CD14-positive monocyte (primary cell): ENCODE measurements around the gene PKP4. TPM values are rescaled to one million over a fixed set of nuclear protein-coding genes. Genes with fewer than 3 reads are reported as not detected.
"Not testable (repeated sequence)": the region's sequence is repeated elsewhere in the genome, so short reads cannot be mapped to it uniquely, and the experiment has no call there.

Experiments
- DNase-seq, 3 donors: peaks; one replicate each; pipeline ENCODE4 v3.0.0-alpha.2; 2011 to 2022
- H2AFZ ChIP-seq: 2 replicates; pipeline ENCODE4 v1.6.0; 2012; ENCODE audit warnings: mild to moderate bottlenecking, low read depth, low read length, inconsistent platforms; ENCODE audit not compliant: insufficient read depth, poor library complexity, severe bottlenecking
- H3K27ac ChIP-seq, 2 donors: 1 replicate in 1 of 2; 2 replicates in 1 of 2; pipeline ENCODE4 v1.5.1; 2012 to 2013; ENCODE audit warnings: low read length in 2 of 2, control low read depth in 1 of 2, inconsistent platforms in 1 of 2, low read depth in 1 of 2, mild to moderate bottlenecking in 1 of 2
- H3K27me3 ChIP-seq, 2 donors: one replicate each; pipeline versions ENCODE4 v1.6.0 to v1.6.1; 2011 to 2013; ENCODE audit warnings: low read length in 2 of 2; ENCODE audit not compliant: control insufficient read depth in 2 of 2, insufficient read depth in 2 of 2
- H3K36me3 ChIP-seq, 2 donors: replicated peaks in 1 of 2; 1 replicate in 1 of 2; 2 replicates in 1 of 2; pipeline versions ENCODE4 v1.5.1 to v1.6.1; 2012 to 2013; ENCODE audit warnings: low read length in 2 of 2, control low read depth in 1 of 2, inconsistent platforms in 1 of 2, mild to moderate bottlenecking in 1 of 2; ENCODE audit not compliant: insufficient read depth in 2 of 2, control insufficient read depth in 1 of 2
- H3K4me1 ChIP-seq, 2 donors: 1 replicate in 1 of 2; 2 replicates in 1 of 2; pipeline versions ENCODE4 v1.5.1 to v1.6.1; 2012 to 2013; ENCODE audit warnings: low read length in 2 of 2, control low read depth in 1 of 2, inconsistent platforms in 1 of 2, mild to moderate bottlenecking in 1 of 2, moderate library complexity in 1 of 2; ENCODE audit not compliant: insufficient read depth in 2 of 2, control insufficient read depth in 1 of 2
- H3K4me2 ChIP-seq: replicated peaks from 2 replicates; pipeline ENCODE3; 2012; ENCODE audit warnings: low read length, moderate library complexity, mild to moderate bottlenecking; ENCODE audit not compliant: poor library complexity, severe bottlenecking; ENCODE audit errors: extremely low read depth
- H3K4me3 ChIP-seq, 3 experiments: fragments of 200-600 bp in 1 of 3; sonication (generic) in 1 of 3; replicated peaks in 1 of 3; 1 replicate in 2 of 3; 2 replicates in 1 of 3; pipeline ENCODE4 v1.5.1; 2011 to 2013; ENCODE audit warnings: low read length in 3 of 3, mild to moderate bottlenecking in 3 of 3, control low read depth in 2 of 3, low read depth in 2 of 3, inconsistent platforms in 1 of 3, moderate library complexity in 1 of 3
- H3K79me2 ChIP-seq: 2 replicates; pipeline ENCODE4 v1.6.0; 2012; ENCODE audit warnings: mild to moderate bottlenecking, control low read depth, inconsistent platforms, low read length, moderate library complexity; ENCODE audit not compliant: insufficient read depth
- H3K9ac ChIP-seq: 2 replicates; pipeline ENCODE4 v1.6.0; 2017; ENCODE audit warnings: low read length, mild to moderate bottlenecking; ENCODE audit not compliant: insufficient read depth, poor library complexity, severe bottlenecking
- H3K9me3 ChIP-seq, 2 donors: replicated peaks in 1 of 2; 1 replicate in 1 of 2; 2 replicates in 1 of 2; pipeline versions ENCODE4 v1.5.1 to v1.6.1; 2012 to 2013; ENCODE audit warnings: low read length in 2 of 2, control low read depth in 1 of 2; ENCODE audit not compliant: control insufficient read depth in 1 of 2, insufficient read depth in 1 of 2
- H4K20me1 ChIP-seq: 2 replicates; pipeline ENCODE4 v1.6.0; 2012; ENCODE audit warnings: mild to moderate bottlenecking, low read length, control low read depth, moderate library complexity; ENCODE audit not compliant: insufficient read depth
- H3K27ac Mint-ChIP-seq, 7 donors: one replicate each; pipeline ENCODE4 v1.8.0; 2020; ENCODE audit warnings: mild to moderate bottlenecking in 7 of 7, mixed read lengths in 7 of 7, moderate library complexity in 6 of 7, inconsistent platforms in 2 of 7
- H3K27me3 Mint-ChIP-seq, 3 donors: one replicate each; pipeline ENCODE4 v1.8.0; 2021 to 2022; ENCODE audit warnings: low read depth in 3 of 3, mild to moderate bottlenecking in 3 of 3, mixed read lengths in 3 of 3, moderate library complexity in 3 of 3, inconsistent platforms in 1 of 3
- H3K36me3 Mint-ChIP-seq, 2 donors: one replicate each; pipeline ENCODE4 v1.8.0; 2020; ENCODE audit warnings: mixed read lengths in 2 of 2, inconsistent platforms in 1 of 2, mild to moderate bottlenecking in 1 of 2
- H3K4me1 Mint-ChIP-seq: one replicate; pipeline ENCODE4 v1.8.0; 2020; ENCODE audit warnings: mild to moderate bottlenecking, mixed read lengths
- H3K4me3 Mint-ChIP-seq, 2 donors: one replicate each; pipeline ENCODE4 v1.8.0; 2020; ENCODE audit warnings: mild to moderate bottlenecking in 2 of 2, mixed read lengths in 2 of 2, moderate library complexity in 1 of 2
- H3K9me3 Mint-ChIP-seq, 7 donors: one replicate each; pipeline ENCODE4 v1.8.0; 2020 to 2022; ENCODE audit warnings: mixed read lengths in 7 of 7, mild to moderate bottlenecking in 6 of 7, moderate library complexity in 6 of 7, inconsistent platforms in 2 of 7
- WGBS: methylation state at CpG from one replicate; pipeline ENCODE4 v1.1.5; 2013; ENCODE audit warnings: missing lambda C conversion rate; ENCODE audit not compliant: insufficient coverage; 5-methylcytosine and 5-hydroxymethylcytosine counted together
- intact Hi-C, 2 donors: fragments of 100-400 bp; cut with micrococcal nuclease; formaldehyde crosslinking; loops; one replicate each; pipeline versions ENCODE4 v1.15.0 to v1.15.1; 2023
- polyA plus RNA-seq, 3 donors: library from polyadenylated mRNA; depleted of rRNA in 1 of 3; unstranded in 2 of 3; stranded (reverse) in 1 of 3; fragments of 300-500 nt in 2 of 3; fragments of >200 nt in 1 of 3; fragmentation: Illumina TruSeq in 2 of 3; gene quantifications; 1 replicate in 2 of 3; 2 replicates in 1 of 3; pipeline ENCODE4 v1.2.3, GENCODE V29; 2012 to 2021
- TF ChIP-seq, protein P1 (sequence below): fragments of 200-600 bp; IDR thresholded peaks from one replicate; pipeline ENCODE4 v1.8.0; 2022; ENCODE audit warnings: antibody characterized with exemption, mild to moderate bottlenecking

Gene PKP4
- polyA plus RNA-seq, 3 donors, result 0.33 to 9.4 (median 0.73) TPM

DNA sequence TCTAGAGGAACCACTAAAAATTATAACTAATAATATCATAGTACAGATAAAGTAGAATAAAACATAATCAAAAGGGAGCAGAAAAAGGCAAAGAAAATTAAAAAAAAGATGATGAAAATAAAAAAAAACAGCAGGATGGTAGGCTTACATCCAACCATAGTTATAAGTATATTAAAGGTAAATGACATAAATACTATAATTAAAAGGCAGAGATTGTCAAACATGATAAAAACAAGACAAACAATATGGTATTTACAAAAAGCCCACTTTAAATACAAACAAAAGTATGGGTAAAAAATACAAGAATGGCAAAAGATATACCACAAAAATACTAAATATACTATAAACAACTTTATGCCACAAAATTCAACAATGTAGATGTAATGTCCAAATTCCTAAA, 24.6 kb upstream of the PKP4 start:
- no peak for DNase-seq
- Histone ChIP-seq H2AFZ (no peak overlapping the region), H3K4me1 (no peaks in the 10 kb centered on the region), H3K27ac (no peak overlapping the region), H3K9ac (no peak overlapping the region), H4K20me1 (no peaks in the 10 kb centered on the region), H3K4me3 (no peak overlapping the region), H3K4me2 (no peak overlapping the region), H3K9me3 (peaks cover 6 to 18% of the 10 kb centered on the region in 2 donors), H3K79me2 (no peaks in the 10 kb centered on the region), H3K27me3 (no peaks in the 10 kb centered on the region), H3K36me3 (no peaks in the 10 kb centered on the region)
- Mint-ChIP-seq H3K27ac (no peak overlapping the region), H3K36me3 (no peaks in the 10 kb centered on the region), H3K4me1 (no peaks in the 10 kb centered on the region), H3K4me3 (no peak overlapping the region), H3K9me3 (peaks cover 11 to 33% (median 18%) of the 10 kb centered on the region in 7 donors), H3K27me3 (peaks cover 0 to 4% (median 3%) of the 10 kb centered on the region in 3 donors)
- TF ChIP-seq, protein P1, sequence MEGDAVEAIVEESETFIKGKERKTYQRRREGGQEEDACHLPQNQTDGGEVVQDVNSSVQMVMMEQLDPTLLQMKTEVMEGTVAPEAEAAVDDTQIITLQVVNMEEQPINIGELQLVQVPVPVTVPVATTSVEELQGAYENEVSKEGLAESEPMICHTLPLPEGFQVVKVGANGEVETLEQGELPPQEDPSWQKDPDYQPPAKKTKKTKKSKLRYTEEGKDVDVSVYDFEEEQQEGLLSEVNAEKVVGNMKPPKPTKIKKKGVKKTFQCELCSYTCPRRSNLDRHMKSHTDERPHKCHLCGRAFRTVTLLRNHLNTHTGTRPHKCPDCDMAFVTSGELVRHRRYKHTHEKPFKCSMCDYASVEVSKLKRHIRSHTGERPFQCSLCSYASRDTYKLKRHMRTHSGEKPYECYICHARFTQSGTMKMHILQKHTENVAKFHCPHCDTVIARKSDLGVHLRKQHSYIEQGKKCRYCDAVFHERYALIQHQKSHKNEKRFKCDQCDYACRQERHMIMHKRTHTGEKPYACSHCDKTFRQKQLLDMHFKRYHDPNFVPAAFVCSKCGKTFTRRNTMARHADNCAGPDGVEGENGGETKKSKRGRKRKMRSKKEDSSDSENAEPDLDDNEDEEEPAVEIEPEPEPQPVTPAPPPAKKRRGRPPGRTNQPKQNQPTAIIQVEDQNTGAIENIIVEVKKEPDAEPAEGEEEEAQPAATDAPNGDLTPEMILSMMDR, result no peak
- intact Hi-C loops, result no loop called here

DNA sequence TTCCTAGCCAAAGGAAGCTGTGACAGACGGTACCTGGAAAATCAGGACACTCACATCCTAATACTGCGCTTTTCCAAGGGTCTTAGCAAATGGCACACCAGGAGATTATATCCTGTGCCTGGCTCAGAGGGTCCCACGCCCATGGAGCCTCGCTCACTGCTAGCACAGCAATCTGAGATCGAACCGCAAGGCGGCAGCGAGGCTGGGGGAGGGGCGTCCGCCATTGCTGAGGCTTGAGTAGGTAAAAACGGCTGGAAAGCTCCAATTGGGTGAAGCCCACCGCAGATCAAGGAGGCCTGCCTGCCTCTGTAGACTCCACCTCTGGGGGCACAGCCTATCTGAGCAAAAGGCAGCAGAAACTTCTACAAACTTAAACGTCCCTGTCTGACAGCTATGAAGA, 23.0 kb upstream of the PKP4 start:
- DNase-seq, H3K27me3 ChIP-seq, H3K4me2 ChIP-seq, H3K36me3 Mint-ChIP-seq, H3K27ac Mint-ChIP-seq, H3K4me1 Mint-ChIP-seq, H3K4me3 Mint-ChIP-seq, H4K20me1 ChIP-seq, H3K27ac ChIP-seq, H3K9ac ChIP-seq, intact Hi-C loops, H3K79me2 ChIP-seq, H3K27me3 Mint-ChIP-seq, H3K36me3 ChIP-seq, H3K4me3 ChIP-seq, H3K4me1 ChIP-seq, H2AFZ ChIP-seq: not testable (repeated sequence)
- peaks cover 10 to 31% (median 15%) of the 10 kb centered on the region in 7 donors for H3K9me3 Mint-ChIP-seq
- H3K9me3 ChIP-seq, result peaks cover 6 to 18% of the 10 kb centered on the region in 2 donors
- over 99% methylated on average over 12 of the region's 13 CpGs for WGBS

DNA sequence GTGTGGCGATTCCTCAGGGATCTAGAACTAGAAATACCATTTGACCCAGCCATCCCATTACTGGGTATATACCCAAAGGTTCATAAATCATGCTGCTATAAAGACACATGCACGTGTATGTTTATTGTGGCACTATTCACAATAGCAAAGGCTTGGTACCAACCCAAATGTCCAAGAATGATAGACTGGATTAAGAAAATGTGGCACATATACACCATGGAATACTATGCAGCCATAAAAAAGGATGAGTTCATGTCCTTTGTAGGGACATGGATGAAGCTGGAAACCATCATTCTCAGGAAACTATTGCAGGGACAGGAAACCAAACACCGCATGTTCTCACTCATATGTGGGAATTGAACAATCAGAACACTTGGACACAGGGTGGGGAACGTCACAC, 17.7 kb upstream of the PKP4 start:
- H3K4me3 Mint-ChIP-seq, H3K79me2 ChIP-seq, H3K27me3 ChIP-seq, H3K9ac ChIP-seq, H3K9me3 ChIP-seq, DNase-seq, H3K4me2 ChIP-seq, H3K4me1 Mint-ChIP-seq, H3K4me1 ChIP-seq, H2AFZ ChIP-seq, intact Hi-C loops, H3K36me3 ChIP-seq, H3K27ac ChIP-seq, H4K20me1 ChIP-seq, H3K36me3 Mint-ChIP-seq, H3K27me3 Mint-ChIP-seq, H3K4me3 ChIP-seq: not testable (repeated sequence)
- 100% methylated on average over 2 of the region's 4 CpGs for WGBS
- peak overlapping the region in 1 of 7 donors; percentile 28 for H3K27ac Mint-ChIP-seq
- H3K9me3 Mint-ChIP-seq, result peaks cover 4 to 16% (median 7%) of the 10 kb centered on the region in 7 donors
